COLO668 (cell line): ENCODE results near the gene ZNF483.
"Not testable (repeated sequence)": the region's sequence is repeated elsewhere in the genome, so short reads cannot be mapped to it uniquely, and the experiment has no call there.

Experiments used
- DNase-seq: peaks from one replicate; lab custom pipeline; 2025; ENCODE audit not compliant: unreplicated experiment; lab: John Stamatoyannopoulos, UW

The ZNF483 gene

GRCh38 chr9:111525056-111525977, at the start of gene ZNF483:
ZNF483 (plus strand) TSS chr9:111525179; CDS start chr9:111527396, 2,217 bp downstream.
- peak; percentile 91 for DNase-seq

- DNase-seq: no peak
Observed at GRCh38 chr9:111475195-111475594, 49.8 kb upstream of the ZNF483 start.

GRCh38 chr9:111477677-111478076, 47.3 kb upstream of the ZNF483 start:
- no peak for DNase-seq

DNA sequence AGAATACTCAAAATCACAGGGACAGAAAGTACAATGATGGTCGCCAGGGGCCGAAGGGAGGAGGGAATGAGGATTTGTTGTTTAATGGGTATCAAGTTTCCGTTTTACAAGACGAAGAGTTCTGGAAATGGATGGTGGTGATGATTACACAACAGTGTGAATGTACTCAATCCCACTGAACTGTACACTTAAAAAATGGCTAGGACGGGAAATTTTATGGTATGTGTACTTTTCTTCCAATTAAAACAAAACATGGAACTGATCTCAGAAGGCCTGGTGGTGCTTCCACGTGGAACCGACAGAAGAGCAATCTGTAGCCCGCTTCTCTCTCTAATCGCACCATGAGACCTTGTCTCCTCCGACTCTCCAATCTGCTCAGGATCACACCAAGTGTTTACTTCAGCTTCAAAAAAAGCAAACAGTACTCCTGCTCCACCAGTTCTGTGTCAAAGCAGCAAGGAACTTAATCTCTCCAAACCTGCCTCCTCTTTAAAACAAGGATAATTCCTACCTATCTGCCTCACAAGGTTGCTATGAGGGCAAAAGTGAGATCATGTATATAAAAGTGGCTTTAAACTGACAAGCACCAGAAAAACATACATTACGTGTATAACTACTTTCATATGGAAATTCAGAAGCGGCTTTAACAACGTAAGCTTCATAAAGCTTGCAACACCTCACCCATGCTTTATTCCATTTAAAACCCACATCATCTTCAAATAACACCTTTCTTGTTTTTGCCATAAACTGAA, 42.9 kb upstream of the ZNF483 start:
- peak; percentile 43 for DNase-seq

DNA sequence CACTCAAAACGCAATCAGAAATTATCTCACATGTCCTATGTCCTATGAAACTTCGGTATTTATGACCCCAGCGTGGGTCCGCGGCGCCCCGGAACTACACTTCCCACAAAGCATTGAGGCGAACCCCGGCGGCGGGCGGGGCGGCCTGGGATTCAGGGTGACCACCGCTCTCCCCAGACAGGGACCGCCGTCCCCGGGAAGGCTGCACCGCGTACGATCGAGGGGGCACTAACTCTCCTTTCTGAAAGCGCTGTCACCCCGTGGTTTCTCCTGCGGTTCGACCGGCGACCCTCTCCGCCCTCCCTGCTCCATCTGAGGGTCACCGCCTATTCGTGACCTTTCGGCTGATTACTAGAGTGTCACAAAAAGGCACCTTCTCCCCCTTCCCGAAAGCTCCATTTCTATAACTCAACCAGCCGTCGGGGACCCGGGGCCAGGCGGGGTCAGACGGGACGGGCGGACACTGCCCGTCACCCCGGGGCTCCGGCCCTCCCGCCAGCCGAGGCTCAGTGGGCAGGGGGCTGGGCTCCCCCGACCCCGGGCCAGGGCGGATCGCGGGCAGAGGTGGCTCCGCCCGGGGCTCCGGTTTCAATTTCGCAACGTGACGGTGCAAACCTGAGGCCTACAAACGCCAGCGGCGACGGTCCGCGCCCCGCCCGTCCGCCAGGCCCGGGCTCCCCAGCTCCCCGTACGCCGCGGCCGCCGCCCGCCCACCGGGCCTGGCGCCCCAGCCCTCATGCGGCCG, 42.1 kb upstream of the ZNF483 start:
- DNase-seq: peak; percentile 85

DNA sequence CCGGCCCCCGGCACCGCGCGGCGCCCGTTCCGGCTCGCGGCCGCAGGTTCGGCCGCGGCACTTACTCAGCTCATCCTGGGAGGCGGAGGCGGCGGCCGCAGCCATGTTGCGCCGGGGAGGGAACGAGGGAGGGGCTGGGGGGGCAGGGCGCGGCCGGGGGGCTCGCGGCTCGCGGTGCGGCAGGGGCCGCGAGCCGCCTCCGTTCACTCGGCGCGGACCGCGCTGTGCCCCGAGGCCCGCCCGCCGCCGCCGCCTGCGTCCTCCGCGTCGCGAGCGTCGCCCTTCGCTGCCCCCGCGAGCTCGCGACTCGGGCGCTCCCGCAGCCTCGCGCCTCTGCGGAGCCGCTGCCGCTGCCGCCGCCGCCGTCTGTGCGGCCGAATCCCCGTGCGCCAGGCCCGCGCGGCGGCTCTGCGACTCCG, 41.5 kb upstream of the ZNF483 start:
- DNase-seq: peak; percentile 83

DNA sequence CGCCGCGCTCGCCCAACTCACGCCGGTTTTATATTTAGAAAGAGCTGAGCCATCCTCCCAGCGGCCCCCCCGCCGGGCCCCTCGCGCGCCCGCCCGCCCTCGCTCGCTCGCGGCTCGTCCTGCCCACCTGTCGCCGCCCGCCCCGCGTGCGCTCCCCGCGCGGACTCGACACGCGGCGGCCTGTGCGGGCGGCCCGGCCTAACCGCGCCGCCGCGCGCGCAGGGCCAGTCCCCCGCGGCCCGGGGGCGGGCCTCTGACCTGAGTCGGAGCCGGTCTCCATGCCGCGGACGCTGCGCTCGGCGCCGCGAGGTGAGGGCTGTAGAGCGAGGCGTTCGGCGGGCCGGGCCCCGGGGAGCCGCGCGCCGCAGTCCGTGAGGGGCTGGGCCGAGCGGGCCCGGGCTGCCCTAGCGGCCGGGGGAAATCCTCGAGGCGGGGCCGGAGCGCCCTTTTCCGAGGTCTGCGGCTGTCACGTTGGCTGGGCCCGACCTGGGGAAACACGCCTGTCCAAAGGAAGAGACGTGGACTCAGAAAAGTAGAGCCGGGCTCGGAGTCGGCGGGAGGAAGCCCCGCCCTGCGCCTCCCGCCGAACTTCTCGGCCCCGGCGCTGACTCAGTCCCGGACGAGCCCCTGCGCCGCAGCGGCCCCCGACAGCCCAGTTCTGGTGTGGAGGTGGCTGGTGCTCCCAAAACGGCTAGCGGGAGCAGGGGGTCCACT, 41.0 kb upstream of the ZNF483 start, which contains the start of gene ECPAS:
Gene ECPAS, minus strand, starts transcription at position 526 of the 714 bp plus-strand sequence. CDS start 11,465 bp downstream, outside the sequence.
- peak; percentile 77 for DNase-seq

DNA sequence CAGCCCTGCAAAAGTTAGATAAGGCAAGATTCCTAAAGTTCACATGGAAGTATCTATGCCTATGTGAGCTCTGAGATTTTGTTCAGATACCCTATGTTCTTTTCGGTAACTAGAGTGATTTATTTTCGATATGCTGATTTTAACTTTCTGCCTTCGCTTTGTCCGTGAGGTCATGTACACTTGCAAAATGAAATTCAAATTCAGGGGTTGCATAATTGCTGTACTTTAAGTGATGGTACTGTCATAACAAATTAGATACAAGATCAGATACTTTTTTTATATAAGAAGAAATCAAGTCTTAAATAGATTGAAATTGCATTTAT, 40.4 kb upstream of the ZNF483 start:
- no peak for DNase-seq

DNA sequence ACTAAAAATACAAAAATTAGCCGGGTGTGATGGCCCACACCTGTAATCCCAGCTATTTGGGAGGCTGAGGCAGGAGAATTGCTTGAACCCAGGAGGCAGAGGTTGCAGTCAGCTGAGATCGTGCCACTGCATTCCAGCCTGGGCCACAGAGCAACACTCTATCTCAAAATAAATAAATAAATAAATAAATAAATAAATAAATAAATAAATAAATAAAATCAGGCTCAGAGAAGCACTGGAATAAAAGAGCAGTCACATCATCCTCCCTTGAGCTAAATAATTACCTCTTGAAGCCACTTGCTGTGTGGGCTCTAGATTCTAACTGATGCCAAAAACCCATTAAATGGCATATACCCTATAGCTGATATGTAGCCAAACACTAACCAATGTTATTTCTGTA, 27.8 kb upstream of the ZNF483 start:
- not testable (repeated sequence) for DNase-seq

GRCh38 chr9:111501005-111501562, 23.9 kb upstream of the ZNF483 start:
- DNase-seq: no peak

DNA sequence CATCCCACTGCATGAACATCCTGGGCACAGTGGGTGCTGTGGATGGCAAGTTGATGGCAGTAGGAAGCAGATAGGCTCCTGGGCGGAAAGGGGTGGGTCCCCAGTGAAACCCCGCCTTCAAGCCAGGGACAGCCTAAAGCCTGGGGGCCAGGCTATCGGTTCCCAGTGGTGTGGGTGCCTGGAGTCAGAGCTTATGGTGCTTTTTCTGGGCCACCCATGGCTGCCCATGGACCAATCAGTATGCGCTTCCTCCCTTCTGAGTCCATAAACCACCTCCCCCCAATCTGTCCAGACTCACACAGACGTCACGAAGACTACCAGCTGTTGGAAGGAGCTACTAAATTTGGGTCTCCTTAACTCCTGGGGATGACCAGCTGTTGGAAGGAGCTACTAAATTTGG, 23.3 kb upstream of the ZNF483 start:
- no peak for DNase-seq

DNA sequence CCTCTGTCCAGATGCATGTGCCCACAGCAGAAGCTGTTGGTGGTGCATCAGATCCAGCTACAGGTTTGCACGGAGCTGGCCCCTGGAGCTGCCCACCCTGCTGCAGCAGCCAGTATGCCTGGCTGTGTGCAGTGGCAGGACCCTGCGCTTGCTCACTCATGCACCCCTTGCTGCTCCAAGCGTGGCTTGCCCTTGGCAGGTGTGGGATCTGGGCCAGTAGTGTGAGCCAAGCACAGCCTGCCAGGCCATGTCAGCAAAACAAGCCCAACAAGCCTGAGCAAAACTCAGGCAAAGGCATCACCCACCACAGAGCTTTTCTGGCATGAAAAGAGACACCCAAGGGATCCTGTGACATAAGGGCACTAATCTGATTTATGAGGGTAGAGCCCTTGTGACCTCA, 22.5 kb upstream of the ZNF483 start:
- DNase-seq: no peak

DNA sequence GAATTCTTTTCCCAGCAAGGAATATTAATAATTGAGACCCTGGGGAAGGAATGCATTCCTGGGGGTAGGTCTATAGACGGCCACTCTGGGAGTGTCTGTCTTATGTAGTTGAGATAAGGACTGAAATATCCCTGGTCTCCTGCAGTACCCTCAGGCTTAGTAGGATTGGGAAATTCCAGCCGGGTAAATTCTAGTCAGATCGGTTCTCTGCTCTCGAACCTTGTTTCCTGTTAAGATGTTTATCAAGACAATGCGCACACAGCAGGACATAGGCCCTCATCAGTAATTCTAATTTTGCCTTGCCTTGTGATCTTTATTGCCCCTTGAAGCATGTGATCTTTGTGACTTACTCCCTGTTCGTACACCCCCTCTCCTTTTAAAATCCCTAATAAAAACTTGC, 13.4 kb upstream of the ZNF483 start:
- DNase-seq: not testable (repeated sequence)

DNA sequence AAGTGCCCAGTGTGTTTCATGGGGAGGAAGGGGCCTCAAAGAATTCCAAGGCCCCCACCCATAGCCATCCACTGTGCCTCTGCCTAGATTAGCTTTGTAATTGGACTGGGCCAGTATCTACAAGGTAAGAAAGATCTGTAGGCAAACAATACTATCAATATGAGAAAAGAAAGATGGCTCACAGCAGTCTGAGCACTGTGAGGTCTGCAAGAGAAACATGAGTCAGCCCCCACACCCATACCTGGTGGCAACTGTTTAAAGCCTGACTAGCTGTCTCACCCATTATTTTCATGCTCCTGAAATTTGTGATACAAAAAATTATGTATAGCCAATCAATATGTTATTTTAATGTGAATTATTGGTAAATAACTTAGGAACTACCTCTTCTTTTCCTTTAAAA, 10.0 kb upstream of the ZNF483 start:
- DNase-seq: no peak

DNA sequence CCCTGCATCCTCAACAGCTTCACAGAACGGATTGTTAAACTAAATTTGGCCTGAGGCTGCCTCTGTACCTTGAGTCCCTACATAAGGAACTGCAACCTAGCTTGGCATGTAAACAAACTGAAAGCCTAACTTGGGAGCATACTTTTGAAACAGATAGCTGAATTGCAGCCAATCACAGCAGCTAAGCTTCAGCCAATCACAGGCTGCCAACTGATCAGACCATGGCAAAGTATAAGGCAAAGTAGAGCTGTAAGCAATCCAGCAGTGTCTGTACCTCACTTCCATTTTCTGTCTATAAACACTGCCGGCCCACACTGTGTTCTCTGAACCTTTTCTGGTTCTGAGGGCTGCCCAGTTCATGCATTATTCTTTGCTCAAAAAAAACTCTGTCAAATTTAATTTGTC, 8.9 kb upstream of the ZNF483 start:
- no peak for DNase-seq

- DNase-seq: no peak
Observed at GRCh38 chr9:111524731-111525055, 286 bp upstream of the ZNF483 start.

GRCh38 chr9:111527347-111527746, 2.4 kb downstream of the ZNF483 start:
- no peak for DNase-seq

- no peak for DNase-seq
Observed at GRCh38 chr9:111529787-111530186, 4.8 kb downstream of the ZNF483 start.

GRCh38 chr9:111531716-111532115, 6.7 kb downstream of the ZNF483 start:
- DNase-seq: no peak

GRCh38 chr9:111533099-111533790, 8.3 kb downstream of the ZNF483 start:
- DNase-seq: no peak
